ENCODE data around the gene SRRM3.

- TF ChIP-seq POLR2A (IDR thresholded peaks at IDR 0.05; ENCODE audit: low read length), result no peak
- no peak for TF ChIP-seq JUNB (IDR thresholded peaks at IDR 0.05)
- no peak for TF ChIP-seq MAFK (IDR thresholded peaks at IDR 0.05; ENCODE audit: partially characterized antibody)
- no peak for TF ChIP-seq USF2 (IDR thresholded peaks at IDR 0.05)
- TF ChIP-seq CHD2 (IDR thresholded peaks at IDR 0.05; ENCODE audit: low read length, partially characterized antibody), result no peak
- no peak for TF ChIP-seq CTCF (IDR thresholded peaks at IDR 0.05)
- no peak for TF ChIP-seq CHD4 (IDR thresholded peaks at IDR 0.05; ENCODE audit: borderline replicate concordance)
- no peak for TF ChIP-seq RNF2 (IDR thresholded peaks at IDR 0.05; ENCODE audit: borderline replicate concordance, low read depth)
These were observed 21.7 kb downstream of the SRRM3 start for GRCh38 chr7:76223286-76223972.
